Upper lobe of left lung (tissue), 4 donors: ENCODE data around the gene SEMA6A.

Source experiments
- EP300 ChIP-seq, 4 donors: sonication (generic); formaldehyde crosslinking; IDR thresholded peaks; one replicate each; pipeline ENCODE4 v1.5.1; 2017; ENCODE audit warnings: antibody characterized with exemption in 4 of 4, control low read depth in 2 of 4
- POLR2A ChIP-seq, 4 donors: fragments of 450-650 bp; IDR thresholded peaks; one replicate each; pipeline ENCODE4 v1.5.1; 2016 to 2017; ENCODE audit warnings: antibody characterized with exemption in 4 of 4, mild to moderate bottlenecking in 2 of 4
- POLR2AphosphoS5 ChIP-seq, 2 donors: sonication (generic); formaldehyde crosslinking; IDR thresholded peaks; one replicate each; pipeline ENCODE4 v1.5.1; 2017; ENCODE audit warnings: antibody characterized with exemption in 2 of 2
- TF ChIP-seq, protein P1 (sequence below), 6 experiments: fragments of 450-650 bp in 4 of 6; fragments of 200-600 bp in 2 of 6; sonication (generic) in 2 of 6; IDR thresholded peaks; one replicate each; pipeline ENCODE4 v1.5.1; 2016 to 2019; ENCODE audit warnings: antibody characterized with exemption in 6 of 6

GRCh38 chr5:116553366-116553765 is 21.3 kb downstream of the SEMA6A start:
- TF ChIP-seq, protein P1, sequence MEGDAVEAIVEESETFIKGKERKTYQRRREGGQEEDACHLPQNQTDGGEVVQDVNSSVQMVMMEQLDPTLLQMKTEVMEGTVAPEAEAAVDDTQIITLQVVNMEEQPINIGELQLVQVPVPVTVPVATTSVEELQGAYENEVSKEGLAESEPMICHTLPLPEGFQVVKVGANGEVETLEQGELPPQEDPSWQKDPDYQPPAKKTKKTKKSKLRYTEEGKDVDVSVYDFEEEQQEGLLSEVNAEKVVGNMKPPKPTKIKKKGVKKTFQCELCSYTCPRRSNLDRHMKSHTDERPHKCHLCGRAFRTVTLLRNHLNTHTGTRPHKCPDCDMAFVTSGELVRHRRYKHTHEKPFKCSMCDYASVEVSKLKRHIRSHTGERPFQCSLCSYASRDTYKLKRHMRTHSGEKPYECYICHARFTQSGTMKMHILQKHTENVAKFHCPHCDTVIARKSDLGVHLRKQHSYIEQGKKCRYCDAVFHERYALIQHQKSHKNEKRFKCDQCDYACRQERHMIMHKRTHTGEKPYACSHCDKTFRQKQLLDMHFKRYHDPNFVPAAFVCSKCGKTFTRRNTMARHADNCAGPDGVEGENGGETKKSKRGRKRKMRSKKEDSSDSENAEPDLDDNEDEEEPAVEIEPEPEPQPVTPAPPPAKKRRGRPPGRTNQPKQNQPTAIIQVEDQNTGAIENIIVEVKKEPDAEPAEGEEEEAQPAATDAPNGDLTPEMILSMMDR (IDR thresholded peaks at IDR 0.05), result no peak
- TF ChIP-seq POLR2A (IDR thresholded peaks at IDR 0.05), result no peak
- no peak for TF ChIP-seq POLR2AphosphoS5 (IDR thresholded peaks at IDR 0.05)
- TF ChIP-seq EP300 (IDR thresholded peaks at IDR 0.05), result no peak
